ENCODE measurements around the gene PITX3.

PITX3 gene

DNA sequence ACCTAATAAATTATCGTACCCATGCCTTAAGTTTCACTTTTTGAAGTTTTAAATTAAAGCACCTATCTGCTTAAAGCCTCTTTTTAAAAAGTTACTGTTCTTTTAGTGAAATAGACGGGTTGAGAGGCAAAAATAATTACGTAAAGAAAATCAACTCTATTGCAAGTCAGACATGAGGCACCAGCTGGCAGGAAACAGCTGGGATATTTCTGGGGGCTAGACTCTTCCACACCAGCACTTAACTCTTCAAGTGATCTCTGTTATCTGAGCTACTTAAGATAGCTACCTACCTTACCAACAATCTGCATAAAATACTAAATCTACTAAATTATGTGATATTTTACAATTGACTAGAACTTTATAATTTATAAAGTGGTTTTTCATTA is 39.8 kb upstream of the PITX3 start:
- Histone ChIP-seq H3K36me3 (ENCODE audit: insufficient read depth, low read length) (no peaks in the 10 kb centered on the region), H3F3A (ENCODE audit: insufficient read depth, low read length) (no peaks in the 10 kb centered on the region), H3K9me3 (ENCODE audit: low read length) (no peaks in the 10 kb centered on the region), H4K20me1 (ENCODE audit: insufficient read depth, low read length) (no peaks in the 10 kb centered on the region), H3K27me3 (ENCODE audit: insufficient read depth, low read length) (no peaks in the 10 kb centered on the region), H3K9me2 (ENCODE audit: low read depth, low read length) (no peaks in the 10 kb centered on the region), H3K79me2 (ENCODE audit: insufficient read depth, low read length) (no peaks in the 10 kb centered on the region), H2AFZ (ENCODE audit: low read length) (no peak overlapping the region), H3K4me2 (ENCODE audit: low read length) (no peak overlapping the region), H3K27ac (ENCODE audit: low read depth, low read length, poor library complexity, severe bottlenecking) (no peak overlapping the region), H3K4me1 (ENCODE audit: insufficient read depth, low read length, severe bottlenecking) (peaks cover 13% of the 10 kb centered on the region), H3K4me3 (ENCODE audit: low read depth, low read length, poor library complexity, severe bottlenecking) (no peak overlapping the region), H3K9ac (ENCODE audit: low read length) (no peak overlapping the region)
- TF ChIP-seq EZH2 (IDR thresholded peaks at IDR 0.05; ENCODE audit: borderline replicate concordance, low read length), result no peak
- TF ChIP-seq, protein P1, sequence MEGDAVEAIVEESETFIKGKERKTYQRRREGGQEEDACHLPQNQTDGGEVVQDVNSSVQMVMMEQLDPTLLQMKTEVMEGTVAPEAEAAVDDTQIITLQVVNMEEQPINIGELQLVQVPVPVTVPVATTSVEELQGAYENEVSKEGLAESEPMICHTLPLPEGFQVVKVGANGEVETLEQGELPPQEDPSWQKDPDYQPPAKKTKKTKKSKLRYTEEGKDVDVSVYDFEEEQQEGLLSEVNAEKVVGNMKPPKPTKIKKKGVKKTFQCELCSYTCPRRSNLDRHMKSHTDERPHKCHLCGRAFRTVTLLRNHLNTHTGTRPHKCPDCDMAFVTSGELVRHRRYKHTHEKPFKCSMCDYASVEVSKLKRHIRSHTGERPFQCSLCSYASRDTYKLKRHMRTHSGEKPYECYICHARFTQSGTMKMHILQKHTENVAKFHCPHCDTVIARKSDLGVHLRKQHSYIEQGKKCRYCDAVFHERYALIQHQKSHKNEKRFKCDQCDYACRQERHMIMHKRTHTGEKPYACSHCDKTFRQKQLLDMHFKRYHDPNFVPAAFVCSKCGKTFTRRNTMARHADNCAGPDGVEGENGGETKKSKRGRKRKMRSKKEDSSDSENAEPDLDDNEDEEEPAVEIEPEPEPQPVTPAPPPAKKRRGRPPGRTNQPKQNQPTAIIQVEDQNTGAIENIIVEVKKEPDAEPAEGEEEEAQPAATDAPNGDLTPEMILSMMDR (IDR thresholded peaks at IDR 0.05; ENCODE audit: low read length), result no peak

- no peak overlapping the region for H3K4me3 ChIP-seq (ENCODE audit: low read depth, low read length, poor library complexity, severe bottlenecking)
- no peaks in the 10 kb centered on the region for H3K9me3 ChIP-seq (ENCODE audit: low read length)
- no peaks in the 10 kb centered on the region for H3K79me2 ChIP-seq (ENCODE audit: insufficient read depth, low read length)
- H3F3A ChIP-seq (ENCODE audit: insufficient read depth, low read length), result no peaks in the 10 kb centered on the region
- no peaks in the 10 kb centered on the region for H3K9me2 ChIP-seq (ENCODE audit: low read depth, low read length)
- H3K27ac ChIP-seq (ENCODE audit: low read depth, low read length, poor library complexity, severe bottlenecking), result no peak overlapping the region
- no peak overlapping the region for H3K9ac ChIP-seq (ENCODE audit: low read length)
- H4K20me1 ChIP-seq (ENCODE audit: insufficient read depth, low read length), result no peaks in the 10 kb centered on the region
- no peak overlapping the region for H2AFZ ChIP-seq (ENCODE audit: low read length)
- H3K27me3 ChIP-seq (ENCODE audit: insufficient read depth, low read length), result no peaks in the 10 kb centered on the region
- H3K4me2 ChIP-seq (ENCODE audit: low read length), result no peak overlapping the region
- H3K4me1 ChIP-seq (ENCODE audit: insufficient read depth, low read length, severe bottlenecking), result peaks cover 13% of the 10 kb centered on the region
- H3K36me3 ChIP-seq (ENCODE audit: insufficient read depth, low read length), result no peaks in the 10 kb centered on the region
- TF ChIP-seq, protein P1 (IDR thresholded peaks at IDR 0.05; ENCODE audit: low read length), result no peak
- no peak for TF ChIP-seq EZH2 (IDR thresholded peaks at IDR 0.05; ENCODE audit: borderline replicate concordance, low read length)
Measured at GRCh38 chr10:102280397-102281101, 39.2 kb upstream of the PITX3 start.

- no peak overlapping the region for H2AFZ ChIP-seq (ENCODE audit: low read length)
- H3K27me3 ChIP-seq (ENCODE audit: insufficient read depth, low read length), result no peaks in the 10 kb centered on the region
- no peak overlapping the region for H3K9ac ChIP-seq (ENCODE audit: low read length)
- H3K9me2 ChIP-seq (ENCODE audit: low read depth, low read length), result no peaks in the 10 kb centered on the region
- no peak overlapping the region for H3K4me3 ChIP-seq (ENCODE audit: low read depth, low read length, poor library complexity, severe bottlenecking)
- H3K4me2 ChIP-seq (ENCODE audit: low read length), result no peak overlapping the region
- no peaks in the 10 kb centered on the region for H3F3A ChIP-seq (ENCODE audit: insufficient read depth, low read length)
- no peaks in the 10 kb centered on the region for H3K79me2 ChIP-seq (ENCODE audit: insufficient read depth, low read length)
- H4K20me1 ChIP-seq (ENCODE audit: insufficient read depth, low read length), result no peaks in the 10 kb centered on the region
- no peak for TF ChIP-seq EZH2 (IDR thresholded peaks at IDR 0.05; ENCODE audit: borderline replicate concordance, low read length)
- TF ChIP-seq, protein P1 (IDR thresholded peaks at IDR 0.05; ENCODE audit: low read length), result no peak
- H3K27ac ChIP-seq (ENCODE audit: low read depth, low read length, poor library complexity, severe bottlenecking), result no peak overlapping the region
- H3K4me1 ChIP-seq (ENCODE audit: insufficient read depth, low read length, severe bottlenecking), result peaks cover 13% of the 10 kb centered on the region
- no peaks in the 10 kb centered on the region for H3K9me3 ChIP-seq (ENCODE audit: low read length)
- no peaks in the 10 kb centered on the region for H3K36me3 ChIP-seq (ENCODE audit: insufficient read depth, low read length)
Measured at GRCh38 chr10:102279104-102279503, 37.8 kb upstream of the PITX3 start.
